A549 (cell line): ENCODE data around the gene ANKRD29.
"Not testable (repeated sequence)": the region's sequence is repeated elsewhere in the genome, so short reads cannot be mapped to it uniquely, and the experiment has no call there.

Experiments used
- CBX8 ChIP-seq: fragments of 200-600 bp; sonication (generic); IDR thresholded peaks from 2 replicates; pipeline ENCODE4 v1.6.1; 2016
- CEBPB ChIP-seq, 2 experiments: fragments of >200 bp in 1 of 2; sonication (Bioruptor Twin) in 1 of 2; formaldehyde crosslinking in 1 of 2; IDR thresholded peaks; 2 replicates each; pipeline ENCODE4 v1.6.1; 2012 to 2016
- CHD2 ChIP-seq: fragments of 150-350 bp; IDR thresholded peaks from 2 replicates; pipeline ENCODE4 v1.6.1; 2014; ENCODE audit warnings: low read length; ENCODE audit not compliant: partially characterized antibody
- CTCF ChIP-seq: fragments of >200 bp; sonication (Bioruptor Twin); formaldehyde crosslinking; IDR thresholded peaks from 3 replicates; pipeline ENCODE4 v1.5.1; 2016
- EP300 ChIP-seq, 2 experiments: fragments of >200 bp; sonication (Bioruptor Twin); formaldehyde crosslinking; IDR thresholded peaks; 2 replicates in 1 of 2; 3 replicates in 1 of 2; pipeline ENCODE4 v1.6.1; 2016 to 2017
- ESRRA ChIP-seq: fragments of 150-350 bp; IDR thresholded peaks from 2 replicates; pipeline ENCODE4 v1.6.1; 2014; ENCODE audit warnings: mild to moderate bottlenecking, low read length, borderline replicate concordance
- HDAC2 ChIP-seq: fragments of 200-600 bp; sonication (generic); IDR thresholded peaks from 2 replicates; pipeline ENCODE4 v1.6.1; 2016
- KDM1A ChIP-seq: fragments of 200-600 bp; sonication (generic); IDR thresholded peaks from 2 replicates; pipeline ENCODE4 v1.6.1; 2016; ENCODE audit warnings: low read depth, mild to moderate bottlenecking
- POLR2A ChIP-seq: IDR thresholded peaks from 2 replicates; pipeline ENCODE4 v1.6.1; 2012; ENCODE audit warnings: mild to moderate bottlenecking, low read length
- POLR2AphosphoS2 ChIP-seq: conservative IDR thresholded peaks from 2 replicates; pipeline ENCODE4 v1.6.1; 2012; ENCODE audit warnings: low read length, improper control_type of control experiment, inconsistent platforms
- RCOR1 ChIP-seq: fragments of 150-350 bp; IDR thresholded peaks from 2 replicates; pipeline ENCODE4 v1.6.1; 2014; ENCODE audit warnings: antibody characterized with exemption, low read length, low read depth
- USF2 ChIP-seq: fragments of 450-650 bp; IDR thresholded peaks from 2 replicates; pipeline ENCODE4 v1.6.1; 2014; ENCODE audit warnings: antibody characterized with exemption
- ZSCAN20 ChIP-seq: fragments of 250-450 bp; sonication (Bioruptor Pico); IDR thresholded peaks from 2 replicates; pipeline ENCODE4 v1.8.0; 2022; ENCODE audit warnings: mild to moderate bottlenecking, moderate library complexity

- TF ChIP-seq USF2; RCOR1; CTCF; POLR2AphosphoS2; CHD2; KDM1A; EP300 (IDR thresholded peaks at IDR 0.05); POLR2A; CEBPB (IDR thresholded peaks at IDR 0.05); ZSCAN20 (CRISPR knock-in tag); CBX8; HDAC2; ESRRA: not testable (repeated sequence)
Measured at GRCh38 chr18:23557511-23557910, 105.2 kb downstream of the ANKRD29 start.
